Epithelial cell of esophagus (primary cell): ENCODE measurements around the gene NLRP11.

Source experiments
- DNase-seq: peaks from one replicate; pipeline ENCODE4 v3.0.0; 2010; ENCODE audit warnings: low read depth
- H3K4me3 ChIP-seq: 2 replicates; pipeline ENCODE4 v1.5.1; 2011; ENCODE audit warnings: mild to moderate bottlenecking, low read length, control low read depth
- CTCF ChIP-seq: IDR thresholded peaks from 2 replicates; pipeline ENCODE4 v1.5.1; 2011; ENCODE audit warnings: low read depth, mild to moderate bottlenecking, low read length, control low read depth, inconsistent platforms; ENCODE audit not compliant: insufficient read depth; ENCODE audit errors: missing control alignments

The NLRP11 gene

GRCh38 chr19:55753401-55753800 is 78.4 kb downstream of the NLRP11 start:
- TF ChIP-seq CTCF: no peak
- no peak overlapping the region for H3K4me3 ChIP-seq
- DNase-seq: no peak

GRCh38 chr19:55750715-55751114 is 81.1 kb downstream of the NLRP11 start:
- DNase-seq: no peak
- H3K4me3 ChIP-seq: no peak overlapping the region
- TF ChIP-seq CTCF: no peak

GRCh38 chr19:55738302-55738701 is 93.5 kb downstream of the NLRP11 start, which contains the start of gene NLRP9:
Gene NLRP9, minus strand, starts transcription at chr19:55738402. Its CDS starts 28 bp downstream, at chr19:55738374.
- no peak within 1 kb of the TSS for H3K4me3 ChIP-seq
- no peak for TF ChIP-seq CTCF
- DNase-seq: no peak
